RWPE2 (cell line): ENCODE measurements around the gene TBX1.

Experiments used
- ATAC-seq: fragments of 200-7000 bp; cut with Tn5 transposase; 3 replicates; pipeline ENCODE4 v1.9.1; 2021; ENCODE audit warnings: low read depth
- DNase-seq: peaks from one replicate; pipeline ENCODE4 v3.0.0-alpha.2; 2020; ENCODE audit warnings: low spot score
- H3K27ac ChIP-seq: fragments of 450-650 bp; 2 replicates; pipeline ENCODE4 v1.5.1; 2017; ENCODE audit warnings: mild to moderate bottlenecking; ENCODE audit not compliant: poor library complexity, severe bottlenecking
- H3K27me3 ChIP-seq: fragments of 250-450 bp; sonication (Bioruptor Pico); 2 replicates; pipeline ENCODE4 v1.5.1; 2021; ENCODE audit warnings: mild to moderate bottlenecking, moderate library complexity; ENCODE audit not compliant: insufficient read depth, poor library complexity, severe bottlenecking
- H3K36me3 ChIP-seq: fragments of 250-450 bp; sonication (Bioruptor Pico); 2 replicates; pipeline ENCODE4 v1.5.1; 2020; ENCODE audit warnings: low read depth, mild to moderate bottlenecking, moderate library complexity
- H3K4me1 ChIP-seq: fragments of 250-450 bp; sonication (Bioruptor Pico); 2 replicates; pipeline ENCODE4 v1.5.1; 2021; ENCODE audit warnings: mild to moderate bottlenecking, moderate library complexity; ENCODE audit not compliant: insufficient read depth, poor library complexity, severe bottlenecking
- H3K4me3 ChIP-seq: fragments of 250-450 bp; sonication (Bioruptor Pico); 2 replicates; pipeline ENCODE4 v1.5.1; 2021; ENCODE audit warnings: mild to moderate bottlenecking, moderate library complexity; ENCODE audit not compliant: severe bottlenecking
- H3K9me3 ChIP-seq: fragments of 250-450 bp; sonication (Bioruptor Pico); 2 replicates; pipeline ENCODE4 v1.5.1; 2021; ENCODE audit warnings: mild to moderate bottlenecking, moderate library complexity; ENCODE audit not compliant: severe bottlenecking
- TF ChIP-seq, protein P1 (sequence below): fragments of 450-650 bp; IDR thresholded peaks from one replicate; pipeline ENCODE4 v1.5.1; 2017; ENCODE audit warnings: mild to moderate bottlenecking, moderate library complexity; ENCODE audit not compliant: poor library complexity, severe bottlenecking

The TBX1 gene

DNA sequence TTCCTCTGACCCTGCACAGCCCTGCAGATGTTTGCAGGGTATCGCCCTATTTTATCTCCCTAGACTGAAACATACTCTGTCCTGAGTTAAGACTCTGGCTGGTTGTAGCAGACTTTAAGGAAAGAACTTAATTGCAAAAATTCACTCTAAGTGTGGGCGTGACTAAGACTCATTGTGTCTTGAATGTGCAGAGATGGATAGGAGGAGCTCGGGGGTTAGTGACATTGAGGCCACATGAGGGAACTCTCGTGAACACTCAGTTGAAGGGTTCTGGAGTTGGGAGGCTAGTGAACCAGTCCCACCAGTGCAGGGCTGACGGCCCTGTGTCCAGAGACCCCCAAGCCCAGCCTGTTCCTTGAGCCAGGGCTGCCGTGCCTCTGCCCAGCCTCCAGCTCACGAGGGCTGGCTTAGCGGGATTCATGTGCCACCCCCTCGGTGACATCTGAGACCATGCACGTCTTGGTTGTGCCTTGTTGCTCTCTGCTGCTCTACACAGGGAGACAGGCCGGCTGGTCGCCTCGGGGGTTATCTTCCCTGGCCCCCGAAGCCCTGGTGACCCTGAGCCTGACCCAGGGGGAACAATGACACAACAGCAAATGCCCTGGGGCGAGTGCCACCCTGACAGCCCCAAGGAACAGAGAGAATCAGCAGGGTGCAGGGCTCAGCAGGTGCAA lies 11.4 kb upstream of the TBX1 start:
- H3K27ac ChIP-seq, result no peak overlapping the region
- H3K9me3 ChIP-seq, result no peaks in the 10 kb centered on the region
- H3K4me1 ChIP-seq, result peaks cover 7% of the 10 kb centered on the region
- no peaks in the 10 kb centered on the region for H3K27me3 ChIP-seq
- TF ChIP-seq, protein P1, sequence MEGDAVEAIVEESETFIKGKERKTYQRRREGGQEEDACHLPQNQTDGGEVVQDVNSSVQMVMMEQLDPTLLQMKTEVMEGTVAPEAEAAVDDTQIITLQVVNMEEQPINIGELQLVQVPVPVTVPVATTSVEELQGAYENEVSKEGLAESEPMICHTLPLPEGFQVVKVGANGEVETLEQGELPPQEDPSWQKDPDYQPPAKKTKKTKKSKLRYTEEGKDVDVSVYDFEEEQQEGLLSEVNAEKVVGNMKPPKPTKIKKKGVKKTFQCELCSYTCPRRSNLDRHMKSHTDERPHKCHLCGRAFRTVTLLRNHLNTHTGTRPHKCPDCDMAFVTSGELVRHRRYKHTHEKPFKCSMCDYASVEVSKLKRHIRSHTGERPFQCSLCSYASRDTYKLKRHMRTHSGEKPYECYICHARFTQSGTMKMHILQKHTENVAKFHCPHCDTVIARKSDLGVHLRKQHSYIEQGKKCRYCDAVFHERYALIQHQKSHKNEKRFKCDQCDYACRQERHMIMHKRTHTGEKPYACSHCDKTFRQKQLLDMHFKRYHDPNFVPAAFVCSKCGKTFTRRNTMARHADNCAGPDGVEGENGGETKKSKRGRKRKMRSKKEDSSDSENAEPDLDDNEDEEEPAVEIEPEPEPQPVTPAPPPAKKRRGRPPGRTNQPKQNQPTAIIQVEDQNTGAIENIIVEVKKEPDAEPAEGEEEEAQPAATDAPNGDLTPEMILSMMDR, result no peak
- DNase-seq (no peak), ATAC-seq (no peak)
- no peak overlapping the region for H3K4me3 ChIP-seq
- H3K36me3 ChIP-seq, result no peaks in the 10 kb centered on the region

DNA sequence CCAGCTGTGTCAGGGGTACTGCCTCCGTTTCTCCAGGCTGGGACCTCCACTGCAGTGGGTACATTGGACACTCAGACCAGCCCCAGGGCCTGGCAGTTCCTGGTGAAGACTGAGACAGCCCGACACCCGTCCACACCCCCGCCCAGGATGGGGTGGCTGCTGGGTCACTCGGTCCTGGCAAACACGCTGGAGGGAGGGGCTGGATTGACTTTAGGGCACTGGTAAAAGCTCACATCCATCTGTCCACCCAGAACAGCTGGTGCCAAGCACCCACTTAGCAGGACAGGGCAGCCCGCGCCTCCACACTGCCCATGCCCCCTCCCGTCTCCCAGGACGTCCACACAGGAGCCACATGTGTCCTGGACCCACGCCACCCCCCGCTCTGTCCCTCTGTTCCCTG lies 10.7 kb upstream of the TBX1 start:
- no peak overlapping the region for H3K27ac ChIP-seq
- peaks cover 4% of the 10 kb centered on the region for H3K27me3 ChIP-seq
- H3K4me1 ChIP-seq, result peaks cover 7% of the 10 kb centered on the region
- H3K9me3 ChIP-seq, result no peaks in the 10 kb centered on the region
- no peak for ATAC-seq
- H3K4me3 ChIP-seq, result no peak overlapping the region
- DNase-seq, result no peak
- H3K36me3 ChIP-seq, result no peaks in the 10 kb centered on the region
- TF ChIP-seq, protein P1, result no peak

DNA sequence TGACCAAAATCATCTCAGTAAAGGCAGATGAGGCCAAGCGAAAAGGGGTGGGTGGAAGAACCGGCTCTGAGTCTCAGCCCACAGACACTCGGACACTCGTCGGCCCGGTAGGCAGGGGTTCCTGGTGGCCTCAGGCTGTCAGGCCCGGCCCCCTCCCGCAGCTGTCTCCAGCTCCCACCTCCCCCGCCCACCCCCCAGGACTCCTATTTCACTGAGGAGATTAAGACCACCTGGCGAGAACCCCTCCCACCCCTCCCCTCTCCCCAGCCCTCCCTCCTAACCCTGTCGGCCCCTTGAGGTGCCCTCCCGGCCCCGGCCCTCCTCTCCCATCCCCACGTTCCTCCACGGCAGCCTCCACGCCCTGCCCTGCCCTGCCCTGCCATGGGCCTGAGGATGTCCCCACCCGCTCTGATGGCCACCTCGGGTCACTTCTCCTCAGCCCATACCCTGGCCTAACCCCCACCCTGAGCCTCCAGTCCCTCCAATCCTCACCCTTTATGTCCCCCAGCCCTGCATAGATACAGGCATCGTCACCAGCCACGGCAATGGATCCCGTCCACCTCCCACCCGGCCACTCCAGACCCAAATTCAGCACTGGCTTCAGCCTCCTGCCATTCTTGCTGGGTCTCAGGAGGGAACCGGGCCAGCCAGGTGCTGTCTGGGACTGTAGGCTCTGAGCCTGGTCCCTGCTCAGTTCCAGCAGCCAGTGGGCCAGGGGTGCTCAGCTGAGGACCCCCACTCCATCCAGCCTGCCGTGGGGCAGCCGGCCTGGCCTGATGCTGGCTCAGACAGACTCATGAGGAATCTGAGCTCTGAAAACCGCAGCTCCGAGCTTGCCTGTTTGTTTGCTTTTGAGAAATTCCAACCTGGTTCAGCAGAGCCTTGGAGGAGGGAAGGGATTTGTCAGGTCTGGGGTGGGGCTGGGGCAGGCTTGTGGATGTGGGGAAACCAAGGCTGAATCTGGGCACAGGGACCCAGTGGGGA lies 9.8 kb upstream of the TBX1 start:
- Histone ChIP-seq H3K4me1 (peaks cover 7% of the 10 kb centered on the region), H3K9me3 (no peaks in the 10 kb centered on the region), H3K27me3 (peaks cover 13% of the 10 kb centered on the region), H3K27ac (no peak overlapping the region), H3K4me3 (no peak overlapping the region), H3K36me3 (no peaks in the 10 kb centered on the region)
- ATAC-seq, result peak; percentile 80
- TF ChIP-seq, protein P1, result no peak
- DNase-seq, result no peak

DNA sequence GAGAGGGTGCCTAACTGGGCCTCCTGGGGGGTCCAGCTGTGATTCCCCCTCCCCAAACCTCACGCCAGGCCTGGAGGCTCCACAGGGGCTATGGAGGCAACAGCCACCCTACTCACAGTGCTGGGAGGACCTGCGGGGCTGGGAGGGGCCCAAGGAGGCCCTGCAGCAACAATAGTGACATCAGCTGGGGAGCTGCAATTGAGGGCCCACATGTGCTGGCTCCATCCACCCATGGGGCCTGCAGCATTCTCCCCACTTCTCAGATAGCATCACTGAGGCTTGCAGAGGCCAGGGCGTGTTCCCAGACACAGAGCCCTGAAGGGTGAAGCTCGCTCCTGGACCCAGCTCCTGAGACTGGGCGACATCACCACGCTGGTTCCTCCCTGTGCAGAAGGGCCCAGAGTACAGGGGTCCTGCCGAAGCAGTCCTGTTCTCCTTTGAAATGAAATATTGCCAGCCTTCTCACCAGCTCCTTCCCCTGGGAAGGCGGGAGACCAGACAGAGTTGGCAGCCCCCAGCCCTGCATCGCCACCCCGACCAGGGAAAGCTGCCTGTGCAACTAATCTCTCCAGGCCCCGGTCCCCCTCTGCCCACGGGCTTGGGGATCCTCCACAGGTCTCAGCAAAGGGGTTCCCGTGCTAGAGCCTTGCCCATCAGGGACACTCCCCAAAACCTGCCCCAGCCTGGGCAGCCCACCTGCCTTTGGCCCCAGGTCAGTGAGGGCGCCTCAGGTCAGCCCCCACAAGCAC lies 8.9 kb upstream of the TBX1 start:
- Histone ChIP-seq H3K27ac (no peak overlapping the region), H3K27me3 (peaks cover 20% of the 10 kb centered on the region)
- no peak for ATAC-seq

More for the DNA sequence above, 8.9 kb upstream of the TBX1 start:
- H3K4me3 ChIP-seq, result no peak overlapping the region
- H3K36me3 ChIP-seq, result no peaks in the 10 kb centered on the region
- TF ChIP-seq, protein P1, result no peak
- peaks cover 7% of the 10 kb centered on the region for H3K4me1 ChIP-seq
- no peaks in the 10 kb centered on the region for H3K9me3 ChIP-seq
- DNase-seq, result no peak
